Liver (tissue), 9 donors: ENCODE results near the gene FTO. TPM values are rescaled to one million over a fixed set of nuclear protein-coding genes. Genes with fewer than 3 reads are reported as not detected.

Experiments used
- DNase-seq: peaks from one replicate; pipeline ENCODE4 v3.0.0-alpha.2; 2017; ENCODE audit warnings: low spot score
- H3K27ac ChIP-seq, 2 donors: one replicate each; pipeline ENCODE4 v1.7.0; 2013; ENCODE audit warnings: inconsistent platforms in 2 of 2, low read length in 2 of 2, control low read depth in 1 of 2, low read depth in 1 of 2, mild to moderate bottlenecking in 1 of 2
- H3K27me3 ChIP-seq, 4 donors: one replicate each; pipeline versions ENCODE4 v1.6.1 to v1.7.0; 2013; ENCODE audit warnings: low read length in 3 of 4, inconsistent platforms in 1 of 4, mild to moderate bottlenecking in 1 of 4, moderate library complexity in 1 of 4; ENCODE audit not compliant: control insufficient read depth in 4 of 4, insufficient read depth in 4 of 4
- H3K36me3 ChIP-seq, 4 donors: one replicate each; pipeline versions ENCODE4 v1.6.1 to v1.7.0; 2013; ENCODE audit warnings: low read length in 3 of 4, mild to moderate bottlenecking in 3 of 4, low read depth in 1 of 4, moderate library complexity in 1 of 4; ENCODE audit not compliant: control insufficient read depth in 4 of 4, insufficient read depth in 3 of 4
- H3K4me1 ChIP-seq, 4 donors: one replicate each; pipeline versions ENCODE4 v1.6.1 to v1.7.0; 2013; ENCODE audit warnings: low read length in 3 of 4, mild to moderate bottlenecking in 3 of 4, moderate library complexity in 1 of 4; ENCODE audit not compliant: control insufficient read depth in 4 of 4, insufficient read depth in 4 of 4
- H3K4me3 ChIP-seq, 3 donors: one replicate each; pipeline versions ENCODE4 v1.6.1 to v1.7.0; 2013; ENCODE audit warnings: low read length in 3 of 3, control low read depth in 1 of 3, low read depth in 1 of 3, mild to moderate bottlenecking in 1 of 3
- H3K9ac ChIP-seq, 2 donors: one replicate each; pipeline ENCODE4 v1.7.0; 2013; ENCODE audit warnings: low read length in 2 of 2, mild to moderate bottlenecking in 2 of 2, moderate library complexity in 2 of 2, control low read depth in 1 of 2, low read depth in 1 of 2
- H3K9me3 ChIP-seq, 4 donors: one replicate each; pipeline versions ENCODE4 v1.6.1 to v1.7.0; 2013; ENCODE audit warnings: low read length in 3 of 4; ENCODE audit not compliant: control insufficient read depth in 4 of 4
- EGR1 ChIP-seq, 2 donors: IDR thresholded peaks; 2 replicates each; pipeline ENCODE4 v1.6.1; 2016 to 2018; ENCODE audit warnings: antibody characterized with exemption in 2 of 2, low read depth in 2 of 2
- FOXA1 ChIP-seq: IDR thresholded peaks from 2 replicates; pipeline ENCODE4 v1.6.1; 2016; ENCODE audit warnings: antibody characterized with exemption
- FOXA2 ChIP-seq: IDR thresholded peaks from 2 replicates; pipeline ENCODE4 v1.6.1; 2016; ENCODE audit warnings: antibody characterized with exemption
- GABPA ChIP-seq, 2 donors: IDR thresholded peaks in 1 of 2; conservative IDR thresholded peaks in 1 of 2; 2 replicates each; pipeline ENCODE4 v1.6.1; 2016; ENCODE audit warnings: antibody characterized with exemption in 2 of 2, mild to moderate bottlenecking in 1 of 2, moderate library complexity in 1 of 2
- HNF4A ChIP-seq, 2 donors: conservative IDR thresholded peaks; 2 replicates each; pipeline ENCODE4 v1.6.1; 2016; ENCODE audit warnings: antibody characterized with exemption in 2 of 2, mild to moderate bottlenecking in 2 of 2
- HNF4G ChIP-seq: IDR thresholded peaks from 2 replicates; pipeline ENCODE4 v1.6.1; 2016; ENCODE audit warnings: antibody characterized with exemption
- JUND ChIP-seq, 2 donors: IDR thresholded peaks; 2 replicates each; pipeline ENCODE4 v1.6.1; 2016; ENCODE audit warnings: antibody characterized with exemption in 2 of 2
- NR2F2 ChIP-seq: IDR thresholded peaks from 2 replicates; pipeline ENCODE4 v1.6.1; 2016; ENCODE audit warnings: antibody characterized with exemption
- RAD21 ChIP-seq, 2 donors: IDR thresholded peaks; 2 replicates each; pipeline ENCODE4 v1.6.1; 2016; ENCODE audit warnings: antibody characterized with exemption in 2 of 2, mild to moderate bottlenecking in 2 of 2
- RXRA ChIP-seq, 2 donors: IDR thresholded peaks; 2 replicates each; pipeline ENCODE4 v1.6.1; 2017 to 2018; ENCODE audit warnings: antibody characterized with exemption in 2 of 2, mild to moderate bottlenecking in 1 of 2
- SP1 ChIP-seq: IDR thresholded peaks from 2 replicates; pipeline ENCODE4 v1.6.1; 2018; ENCODE audit warnings: antibody characterized with exemption, mild to moderate bottlenecking
- TAF1 ChIP-seq: conservative IDR thresholded peaks from 2 replicates; pipeline ENCODE4 v1.6.1; 2016; ENCODE audit warnings: antibody characterized with exemption, mild to moderate bottlenecking
- YY1 ChIP-seq: IDR thresholded peaks from 2 replicates; pipeline ENCODE4 v1.6.1; 2016; ENCODE audit warnings: antibody characterized with exemption, mild to moderate bottlenecking
- WGBS: extraction: QIAGEN DNeasy Blood & Tissue Kit; methylation state at CpG from one replicate; pipeline ENCODE4 v1.1.7; 2013; 5-methylcytosine and 5-hydroxymethylcytosine counted together
- polyA plus RNA-seq, 2 donors: library from polyadenylated mRNA; stranded (reverse) in 1 of 2; unstranded in 1 of 2; fragments of 200-250 nt in 1 of 2; fragments of >200 nt in 1 of 2; fragmentation: Nextera tagmentation in 1 of 2; extraction: Ambion mirVana in 1 of 2; gene quantifications; one replicate each; pipeline versions ENCODE4 v1.2.1 to v1.2.3, GENCODE V29; 2013 to 2015
- total RNA-seq, 2 donors: library from RNA; depleted of rRNA; stranded (reverse); fragments of >200 nt; gene quantifications; one replicate each; pipeline ENCODE4 v1.2.3, GENCODE V29; 2014
- TF ChIP-seq, protein P1 (sequence below): fragments of 150-350 bp; IDR thresholded peaks from 2 replicates; pipeline ENCODE4 v1.5.1; 2017; ENCODE audit warnings: improper control_type of control experiment, low read depth, low read length; ENCODE audit not compliant: missing input control
- TF ChIP-seq, protein P2 (sequence below): IDR thresholded peaks from 2 replicates; pipeline ENCODE4 v1.6.1; 2016; ENCODE audit warnings: antibody characterized with exemption
- TF ChIP-seq, protein P3 (sequence below): IDR thresholded peaks from 2 replicates; pipeline ENCODE4 v1.6.1; 2016; ENCODE audit warnings: antibody characterized with exemption
- donor health status: healthy.
- donor health status: healthy.
- donor health status: healthy.
- donor health status: healthy.
- donor health status: healthy.

Gene FTO
- total and polyA plus RNA-seq, 4 donors: 12.0 to 54.2 (median 24.6) TPM

DNA sequence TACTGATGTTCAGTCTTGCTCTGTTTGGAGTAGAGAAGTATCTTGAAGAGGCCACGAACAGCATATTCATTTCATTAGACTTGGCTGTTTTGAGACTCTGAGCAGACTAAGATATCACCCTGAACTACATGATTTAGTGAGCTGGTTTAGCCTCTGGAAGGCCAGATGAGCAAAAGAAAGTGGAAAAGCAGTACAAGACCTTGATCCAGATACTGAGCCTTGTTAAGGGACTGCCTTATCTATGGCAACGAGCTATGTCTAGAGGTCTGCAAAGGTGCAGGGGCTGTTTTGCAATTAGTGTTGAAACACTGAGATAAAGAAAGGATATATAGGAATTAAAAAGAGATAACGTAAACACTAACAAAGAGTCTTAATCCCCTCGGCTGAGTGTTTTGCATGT is 351.2 kb downstream of the FTO start:
- H3K4me3 ChIP-seq: no peak overlapping the region
- H3K27ac ChIP-seq: no peak overlapping the region
- no peaks in the 10 kb centered on the region for H3K36me3 ChIP-seq
- H3K27me3 ChIP-seq: no peaks in the 10 kb centered on the region
- TF ChIP-seq GABPA (IDR thresholded peaks at IDR 0.05 in 1 of 2, conservative IDR thresholded peaks at IDR 0.05 in 1 of 2): no peak
- no peak for TF ChIP-seq RAD21 (IDR thresholded peaks at IDR 0.05)
- TF ChIP-seq, protein P1, sequence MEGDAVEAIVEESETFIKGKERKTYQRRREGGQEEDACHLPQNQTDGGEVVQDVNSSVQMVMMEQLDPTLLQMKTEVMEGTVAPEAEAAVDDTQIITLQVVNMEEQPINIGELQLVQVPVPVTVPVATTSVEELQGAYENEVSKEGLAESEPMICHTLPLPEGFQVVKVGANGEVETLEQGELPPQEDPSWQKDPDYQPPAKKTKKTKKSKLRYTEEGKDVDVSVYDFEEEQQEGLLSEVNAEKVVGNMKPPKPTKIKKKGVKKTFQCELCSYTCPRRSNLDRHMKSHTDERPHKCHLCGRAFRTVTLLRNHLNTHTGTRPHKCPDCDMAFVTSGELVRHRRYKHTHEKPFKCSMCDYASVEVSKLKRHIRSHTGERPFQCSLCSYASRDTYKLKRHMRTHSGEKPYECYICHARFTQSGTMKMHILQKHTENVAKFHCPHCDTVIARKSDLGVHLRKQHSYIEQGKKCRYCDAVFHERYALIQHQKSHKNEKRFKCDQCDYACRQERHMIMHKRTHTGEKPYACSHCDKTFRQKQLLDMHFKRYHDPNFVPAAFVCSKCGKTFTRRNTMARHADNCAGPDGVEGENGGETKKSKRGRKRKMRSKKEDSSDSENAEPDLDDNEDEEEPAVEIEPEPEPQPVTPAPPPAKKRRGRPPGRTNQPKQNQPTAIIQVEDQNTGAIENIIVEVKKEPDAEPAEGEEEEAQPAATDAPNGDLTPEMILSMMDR: no peak
- TF ChIP-seq NR2F2: no peak
- no peak for TF ChIP-seq FOXA2
- TF ChIP-seq RXRA (IDR thresholded peaks at IDR 0.05): no peak
- no peak for TF ChIP-seq JUND (IDR thresholded peaks at IDR 0.05)
- H3K4me1 ChIP-seq: no peaks in the 10 kb centered on the region
- no peak overlapping the region for H3K9ac ChIP-seq
- 90% methylated on average over 4 of the region's 4 CpGs for WGBS
- no peak for DNase-seq
- no peaks in the 10 kb centered on the region for H3K9me3 ChIP-seq

DNA sequence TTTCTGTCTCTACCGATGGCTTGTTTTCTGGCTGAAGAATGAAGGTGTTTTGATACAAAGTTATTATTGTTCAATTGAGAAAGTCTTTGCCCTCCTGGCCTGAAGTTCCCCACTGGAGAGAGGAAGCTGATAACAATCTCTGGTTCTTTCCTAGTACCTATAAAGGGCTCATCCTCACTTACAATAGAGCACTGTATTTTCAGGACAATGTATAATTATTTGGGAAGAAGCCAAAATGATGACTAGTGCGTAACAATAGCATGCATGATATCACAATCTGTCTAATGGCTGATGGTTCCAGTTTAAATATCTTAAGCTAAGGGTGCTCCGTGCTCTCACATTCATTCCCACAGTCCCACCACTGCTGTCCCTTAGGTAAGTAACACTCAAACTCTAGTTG is 351.9 kb downstream of the FTO start:
- TF ChIP-seq, protein P1: no peak
- no peak for TF ChIP-seq RXRA (IDR thresholded peaks at IDR 0.05)
- no peak for TF ChIP-seq FOXA2
- TF ChIP-seq NR2F2: no peak
- TF ChIP-seq GABPA (IDR thresholded peaks at IDR 0.05 in 1 of 2, conservative IDR thresholded peaks at IDR 0.05 in 1 of 2): no peak
- no peak for TF ChIP-seq SP1
- no peak for TF ChIP-seq TAF1
- no peak for TF ChIP-seq RAD21 (IDR thresholded peaks at IDR 0.05)
- no peaks in the 10 kb centered on the region for H3K9me3 ChIP-seq
- no peak for DNase-seq
- no peaks in the 10 kb centered on the region for H3K36me3 ChIP-seq
- no peak overlapping the region for H3K4me3 ChIP-seq
- no peak overlapping the region for H3K9ac ChIP-seq
- H3K4me1 ChIP-seq: no peaks in the 10 kb centered on the region
- H3K27ac ChIP-seq: no peak overlapping the region
- no peaks in the 10 kb centered on the region for H3K27me3 ChIP-seq
- WGBS: 93% methylated on average over 3 of the region's 3 CpGs

DNA sequence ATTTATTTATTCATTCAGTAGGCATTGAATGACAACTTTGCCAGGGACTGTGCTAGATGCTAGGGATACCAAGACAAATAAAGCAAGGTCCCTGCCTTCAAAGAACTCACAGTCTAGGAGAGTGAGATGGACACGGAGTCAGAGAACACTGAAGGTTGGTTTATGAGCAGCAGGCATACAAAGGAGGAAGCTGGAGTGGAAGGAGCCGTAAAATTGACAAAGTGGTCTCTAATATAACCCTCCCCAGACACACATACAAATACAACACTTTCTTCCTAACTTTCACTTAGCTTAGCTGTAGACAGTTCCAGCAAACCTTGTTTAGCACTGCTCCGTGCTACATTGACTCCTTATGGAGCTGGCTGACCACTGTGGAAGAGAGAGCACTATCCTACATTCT is 353.0 kb downstream of the FTO start:
- Histone ChIP-seq H3K36me3 (no peaks in the 10 kb centered on the region), H3K27me3 (no peaks in the 10 kb centered on the region), H3K4me1 (no peaks in the 10 kb centered on the region), H3K9me3 (no peaks in the 10 kb centered on the region), H3K9ac (no peak overlapping the region), H3K27ac (no peak overlapping the region), H3K4me3 (no peak overlapping the region)
- 94% methylated on average over 3 of the region's 3 CpGs for WGBS
- DNase-seq: no peak
- TF ChIP-seq, protein P2, sequence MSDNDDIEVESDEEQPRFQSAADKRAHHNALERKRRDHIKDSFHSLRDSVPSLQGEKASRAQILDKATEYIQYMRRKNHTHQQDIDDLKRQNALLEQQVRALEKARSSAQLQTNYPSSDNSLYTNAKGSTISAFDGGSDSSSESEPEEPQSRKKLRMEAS: no peak
- TF ChIP-seq, protein P3, sequence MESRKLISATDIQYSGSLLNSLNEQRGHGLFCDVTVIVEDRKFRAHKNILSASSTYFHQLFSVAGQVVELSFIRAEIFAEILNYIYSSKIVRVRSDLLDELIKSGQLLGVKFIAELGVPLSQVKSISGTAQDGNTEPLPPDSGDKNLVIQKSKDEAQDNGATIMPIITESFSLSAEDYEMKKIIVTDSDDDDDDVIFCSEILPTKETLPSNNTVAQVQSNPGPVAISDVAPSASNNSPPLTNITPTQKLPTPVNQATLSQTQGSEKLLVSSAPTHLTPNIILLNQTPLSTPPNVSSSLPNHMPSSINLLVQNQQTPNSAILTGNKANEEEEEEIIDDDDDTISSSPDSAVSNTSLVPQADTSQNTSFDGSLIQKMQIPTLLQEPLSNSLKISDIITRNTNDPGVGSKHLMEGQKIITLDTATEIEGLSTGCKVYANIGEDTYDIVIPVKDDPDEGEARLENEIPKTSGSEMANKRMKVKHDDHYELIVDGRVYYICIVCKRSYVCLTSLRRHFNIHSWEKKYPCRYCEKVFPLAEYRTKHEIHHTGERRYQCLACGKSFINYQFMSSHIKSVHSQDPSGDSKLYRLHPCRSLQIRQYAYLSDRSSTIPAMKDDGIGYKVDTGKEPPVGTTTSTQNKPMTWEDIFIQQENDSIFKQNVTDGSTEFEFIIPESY: no peak
- TF ChIP-seq RAD21 (IDR thresholded peaks at IDR 0.05) (no peak), TAF1 (no peak), JUND (IDR thresholded peaks at IDR 0.05) (no peak), HNF4A (conservative IDR thresholded peaks at IDR 0.05) (no peak), EGR1 (IDR thresholded peaks at IDR 0.05; ENCODE audit: low read depth in 2 of 2) (no peak), NR2F2 (no peak), YY1 (no peak), HNF4G (no peak), FOXA1 (no peak)
- TF ChIP-seq, protein P1: no peak
